HTR-8/SVneo (cell line): ENCODE measurements around the gene P2RY2.

Experiments used
- DNase-seq: peaks from one replicate; pipeline ENCODE4 v3.0.0; 2011; ENCODE audit warnings: low spot score, mixed read lengths; ENCODE audit not compliant: insufficient read length
- FAIRE-seq: peaks from 2 replicates; lab custom pipeline; 2011; peaks lifted over from hg19 to GRCh38; lab: Jason Lieb, UNC

P2RY2 gene

DNA sequence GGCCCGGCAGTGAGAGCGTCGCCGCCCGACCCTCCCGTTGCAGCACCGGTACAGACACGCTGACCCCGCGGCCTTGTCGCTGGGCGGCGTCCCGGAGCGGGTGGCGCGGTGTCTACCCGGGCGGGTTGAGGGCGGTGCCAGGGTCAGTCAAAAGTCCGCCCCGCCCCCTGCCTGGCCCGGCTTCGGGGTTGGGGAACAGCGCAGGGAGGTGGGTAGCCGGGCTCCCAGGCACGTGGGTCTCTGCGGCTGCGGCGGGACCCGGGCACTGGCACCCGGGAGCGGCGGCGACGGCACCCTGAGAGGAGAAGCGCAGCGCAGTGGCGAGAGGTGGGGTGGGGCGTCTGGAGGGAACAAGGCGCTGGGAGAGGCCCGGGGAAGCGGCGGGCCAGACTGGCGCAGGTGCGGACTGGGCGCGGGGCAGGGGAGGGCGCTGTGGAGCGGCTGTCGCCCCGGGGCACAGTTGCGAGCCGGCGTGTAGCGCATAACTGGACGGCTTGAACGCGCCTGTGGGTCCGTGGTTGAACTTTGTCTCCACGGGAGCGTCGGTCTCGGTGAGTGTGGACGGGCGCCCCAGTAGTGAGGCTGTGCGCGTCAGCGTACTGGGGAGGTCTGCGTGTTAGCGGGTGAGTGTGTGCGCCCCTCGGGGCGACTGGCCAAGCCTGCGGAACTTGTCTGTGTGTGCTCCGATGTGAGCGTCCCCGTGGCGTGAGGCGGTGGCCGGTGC, at the start of gene P2RY2:
TSS of gene P2RY2 (plus strand) at position 176 of the 724 bp plus-strand sequence. CDS start 15,879 bp downstream, outside the sequence.
- DNase-seq (no peak), FAIRE-seq (no peak)

DNA sequence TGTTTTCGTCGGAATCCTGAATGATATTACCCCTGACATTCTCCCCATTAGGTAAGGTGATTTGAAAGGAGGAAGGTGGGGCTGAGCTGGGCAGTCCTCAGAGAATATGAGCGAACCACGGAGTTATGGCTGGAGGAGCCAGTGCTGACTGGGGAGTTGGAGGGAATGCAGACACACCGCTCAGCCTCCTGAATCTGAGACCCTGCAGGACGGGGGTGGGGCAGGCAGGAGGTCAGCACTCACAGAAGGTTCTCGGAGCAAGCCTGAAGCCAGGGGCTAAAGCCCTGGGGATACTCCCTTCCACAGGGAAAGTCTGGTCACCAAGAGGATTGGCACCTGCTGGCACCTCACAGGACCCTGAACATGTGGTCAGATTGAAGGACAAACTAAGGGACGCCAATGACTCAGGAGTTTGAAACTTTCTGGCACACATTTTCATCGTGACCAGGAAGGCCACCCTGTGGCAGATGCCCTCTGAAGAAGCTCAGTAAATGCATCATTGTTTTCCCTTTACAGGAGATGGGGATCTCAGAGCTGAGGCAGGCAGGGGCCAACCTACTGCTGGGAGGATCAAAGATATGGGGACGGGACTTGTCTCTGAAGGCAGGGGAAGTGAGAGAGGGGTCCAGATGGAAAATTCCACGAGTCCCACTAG, 49.0 kb upstream of the P2RY2 start:
- DNase-seq (no peak), FAIRE-seq (no peak)

DNA sequence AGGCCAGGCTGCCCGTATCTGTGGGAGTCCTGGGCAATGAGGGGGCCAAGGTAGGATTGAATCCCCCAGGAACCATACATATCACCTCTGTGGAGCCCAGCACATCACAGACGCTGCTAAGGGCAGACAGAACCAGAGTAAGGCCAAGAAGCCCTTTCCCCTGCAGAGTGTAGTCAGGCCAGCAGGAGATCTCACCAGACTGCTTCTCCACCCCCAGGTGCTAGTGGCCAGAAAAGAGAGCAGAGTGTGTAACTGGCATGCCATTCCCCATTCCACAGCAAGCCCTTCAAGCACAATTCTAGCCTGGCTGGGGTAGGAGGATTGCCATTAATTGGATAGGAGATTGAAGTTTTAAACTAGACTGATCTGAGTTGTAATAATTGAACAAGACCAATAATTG, 47.9 kb upstream of the P2RY2 start:
- no peak for DNase-seq
- no peak for FAIRE-seq

DNA sequence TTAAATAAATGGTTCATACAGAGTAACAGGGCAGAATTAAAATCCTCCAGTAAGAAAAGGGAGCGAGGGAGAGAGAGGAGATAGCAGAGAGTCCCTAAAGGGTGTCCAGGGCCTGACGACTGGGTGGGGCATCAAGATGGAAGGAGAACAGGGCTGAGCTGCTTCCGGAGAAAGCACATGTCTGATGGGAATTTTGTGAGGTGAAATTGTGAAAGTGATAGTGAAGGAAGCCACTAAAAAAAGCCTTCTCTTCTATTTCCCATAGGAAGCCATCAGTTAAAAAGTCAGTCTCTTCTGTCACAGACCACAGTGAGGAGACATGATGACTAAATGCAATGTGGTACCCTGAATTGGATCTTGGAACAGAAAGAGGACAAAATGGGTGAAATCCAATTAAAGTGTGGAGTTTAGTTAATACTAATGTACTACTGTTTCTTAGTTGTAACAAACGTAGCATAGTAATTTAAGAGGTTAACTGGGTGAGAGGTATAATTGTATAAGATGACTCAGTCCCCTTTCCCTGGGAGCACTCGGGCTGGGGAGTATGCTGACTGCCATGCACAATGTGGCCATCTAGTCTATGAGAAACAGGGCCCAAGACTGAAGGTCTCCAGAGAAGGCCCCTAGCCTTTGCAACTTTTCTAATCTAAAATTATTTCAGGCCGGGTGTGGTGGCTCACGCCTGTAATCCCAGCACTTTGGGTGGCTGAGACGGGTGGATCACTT, 46.5 kb upstream of the P2RY2 start:
- FAIRE-seq (no peak), DNase-seq (no peak)

DNA sequence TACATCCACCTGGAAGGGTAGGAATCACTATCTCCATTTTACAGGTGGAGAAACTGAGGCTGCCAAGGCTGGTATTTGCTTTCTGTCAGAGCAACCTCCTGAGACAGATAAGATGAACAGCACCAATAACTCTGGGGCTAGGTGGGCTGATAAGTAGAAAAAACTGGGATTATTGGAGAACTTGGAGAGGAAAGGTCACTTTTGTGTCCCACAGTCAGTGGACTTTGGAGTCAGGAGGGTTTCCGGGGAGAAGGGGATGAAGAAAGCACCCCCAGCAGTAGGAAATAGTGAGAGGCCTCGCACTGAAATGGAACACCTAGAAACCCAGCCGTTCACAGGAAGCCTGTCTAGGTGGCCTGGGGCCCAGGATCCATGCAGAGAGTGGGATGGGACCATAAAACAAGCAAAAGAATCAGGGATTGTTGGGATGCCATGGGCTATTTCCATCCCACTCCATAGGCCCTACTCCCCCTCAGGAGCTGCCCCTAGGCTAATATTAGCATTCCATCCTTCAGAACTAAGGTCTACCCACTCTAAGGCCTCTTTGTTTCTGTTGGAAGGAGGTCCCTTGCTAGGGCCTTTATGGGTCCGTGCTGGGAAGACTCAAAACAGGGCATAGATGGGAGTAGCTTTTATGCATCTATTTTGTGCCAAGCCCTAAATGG, 45.0 kb upstream of the P2RY2 start:
- no peak for FAIRE-seq
- no peak for DNase-seq

DNA sequence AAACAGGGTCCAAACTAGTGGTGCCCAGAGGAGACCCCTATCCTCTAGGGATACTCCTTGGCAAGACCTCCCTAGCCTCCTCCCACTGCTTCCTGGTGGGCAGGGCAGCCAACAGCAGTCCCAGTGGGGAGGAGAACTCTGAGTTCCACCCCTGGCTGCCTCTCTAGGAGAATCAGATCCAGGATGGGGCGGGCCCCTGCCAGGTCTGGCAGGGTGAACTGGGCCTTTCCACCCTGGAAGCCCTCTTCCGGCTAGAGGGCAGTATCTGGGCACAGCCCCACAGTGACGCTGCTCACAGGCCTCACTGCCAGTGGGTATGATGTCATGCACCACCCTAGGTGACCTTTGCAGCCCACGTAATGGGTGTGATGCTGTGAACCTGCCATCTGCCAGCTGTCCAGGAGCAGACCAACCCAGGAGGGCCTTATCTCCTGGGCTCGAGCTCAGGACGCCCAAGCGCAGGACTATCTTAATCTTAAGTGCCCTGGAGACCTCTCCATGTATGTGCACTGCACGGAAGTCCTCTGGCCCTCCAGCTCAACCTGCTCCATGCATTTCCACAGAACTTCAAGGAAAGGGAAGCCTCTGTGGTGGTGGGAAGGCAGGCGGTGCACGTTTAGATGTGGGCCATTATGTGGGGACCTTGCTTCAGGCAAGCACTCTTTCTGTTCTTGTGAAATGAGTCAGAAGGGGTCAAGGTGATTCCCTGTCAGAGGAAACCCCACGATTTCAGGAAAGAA, 44.2 kb upstream of the P2RY2 start:
- DNase-seq, result no peak
- no peak for FAIRE-seq

DNA sequence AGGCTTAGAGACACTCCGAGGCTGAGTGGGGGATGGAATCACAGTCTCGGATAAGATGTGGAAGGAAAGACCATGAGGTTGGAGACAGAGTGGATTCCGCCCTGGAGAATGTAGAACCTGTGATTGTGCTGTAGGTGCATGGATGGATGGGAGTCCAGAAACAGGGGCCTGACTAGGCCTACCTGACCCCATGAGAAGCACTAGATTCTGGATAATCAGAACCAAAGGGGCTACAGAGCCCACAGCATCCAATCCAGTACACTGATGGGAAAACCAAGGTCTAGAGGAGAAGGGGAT, 43.6 kb upstream of the P2RY2 start:
- FAIRE-seq (no peak), DNase-seq (no peak)

DNA sequence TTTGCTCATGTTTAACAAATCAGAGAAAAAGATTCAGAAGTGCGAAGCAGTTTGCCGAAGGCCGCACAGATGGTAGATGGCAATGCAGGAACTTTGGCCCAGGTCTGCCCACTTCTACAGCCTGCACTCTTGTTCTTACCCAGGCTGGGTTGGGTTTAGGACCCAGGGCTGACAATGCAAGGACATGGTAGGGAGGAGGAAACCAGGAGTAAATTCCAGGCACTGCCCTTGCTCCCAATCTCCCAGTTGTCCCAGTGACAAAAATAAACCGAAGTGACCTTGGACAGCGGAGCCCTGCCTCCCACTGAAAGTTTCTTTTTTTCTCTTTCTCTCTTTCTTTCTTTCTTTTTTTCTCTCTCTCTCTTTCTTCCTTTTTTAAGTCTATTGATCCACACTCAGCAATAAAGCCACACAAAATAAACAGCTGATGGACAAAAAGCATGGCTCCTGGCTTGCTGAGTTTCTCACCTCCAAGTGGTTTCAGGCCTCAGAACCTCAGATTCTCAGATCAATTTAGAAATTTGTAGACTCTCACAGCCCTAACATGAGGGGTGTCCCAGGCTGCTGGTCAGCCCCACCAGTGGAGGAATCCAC, 42.4 kb upstream of the P2RY2 start:
- DNase-seq, result no peak
- no peak for FAIRE-seq

DNA sequence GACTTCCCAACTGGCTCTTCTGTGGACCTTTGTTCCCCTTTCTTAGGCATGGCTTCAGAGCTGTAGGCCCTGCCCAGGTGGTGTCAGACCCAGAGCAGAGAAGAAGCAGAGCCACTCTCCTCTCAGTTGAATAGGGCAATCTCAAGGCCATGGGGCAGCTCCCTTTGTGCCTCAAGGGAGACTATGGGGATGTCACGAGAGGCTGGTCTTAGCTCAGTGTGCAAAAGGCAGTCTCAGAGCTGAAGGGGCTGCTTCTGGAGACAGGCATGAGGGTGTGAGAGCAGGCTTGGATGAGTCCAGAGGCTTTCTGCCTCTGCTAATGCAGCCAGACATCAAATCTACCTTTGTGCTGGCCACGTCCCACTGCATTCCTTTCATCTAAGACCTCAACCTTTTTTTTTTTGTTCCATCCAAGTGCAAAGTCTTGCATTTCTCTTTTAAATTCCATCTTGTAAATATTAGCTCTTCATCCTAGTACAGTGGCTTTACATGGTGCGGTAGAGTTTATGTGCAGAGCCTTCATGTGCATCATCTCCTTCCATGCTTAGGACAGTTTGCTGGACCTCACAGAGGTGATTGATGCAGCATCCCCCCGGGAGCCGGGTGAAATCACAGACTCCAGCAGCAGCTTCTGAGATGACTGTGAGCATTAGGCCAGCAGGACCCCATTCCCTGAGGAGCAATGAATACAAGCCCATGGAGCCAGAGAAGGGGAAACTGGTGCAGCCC, 41.8 kb upstream of the P2RY2 start:
- no peak for FAIRE-seq
- DNase-seq, result no peak

DNA sequence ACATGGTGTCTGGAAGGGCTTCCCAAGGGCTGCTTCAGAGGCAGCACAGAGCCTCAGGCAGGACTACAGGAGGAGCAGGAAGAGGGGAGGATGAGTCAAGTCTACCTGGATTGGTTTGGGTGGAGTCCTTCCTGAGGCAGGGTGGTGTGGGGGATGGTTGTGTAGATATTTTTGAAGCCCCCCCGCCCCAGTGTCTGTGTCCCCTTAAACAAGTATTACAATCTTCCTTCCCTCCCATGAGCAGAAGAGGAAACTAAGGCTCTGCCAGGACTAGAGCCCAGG, 41.3 kb upstream of the P2RY2 start:
- DNase-seq (no peak), FAIRE-seq (no peak)

DNA sequence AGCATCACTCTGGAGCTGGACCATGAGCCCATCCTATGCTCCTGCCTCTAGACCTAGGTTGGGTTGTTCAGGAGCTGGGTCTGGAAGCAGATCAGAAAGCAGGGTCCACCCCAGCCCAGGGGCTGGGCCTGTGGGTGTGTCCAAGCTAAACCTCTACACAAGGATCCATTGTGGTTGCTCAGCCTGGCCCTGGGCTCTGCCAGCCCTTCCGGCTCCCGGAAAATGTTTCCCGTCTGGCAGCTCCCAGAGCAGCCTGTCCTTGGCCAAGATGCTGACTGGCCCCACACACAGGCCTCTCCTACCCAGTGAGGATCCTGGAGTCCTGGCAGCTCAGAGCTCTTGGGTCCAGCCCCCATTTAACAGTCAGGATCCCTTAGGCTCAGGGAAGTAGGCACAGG, 40.7 kb upstream of the P2RY2 start:
- no peak for FAIRE-seq
- DNase-seq, result no peak

DNA sequence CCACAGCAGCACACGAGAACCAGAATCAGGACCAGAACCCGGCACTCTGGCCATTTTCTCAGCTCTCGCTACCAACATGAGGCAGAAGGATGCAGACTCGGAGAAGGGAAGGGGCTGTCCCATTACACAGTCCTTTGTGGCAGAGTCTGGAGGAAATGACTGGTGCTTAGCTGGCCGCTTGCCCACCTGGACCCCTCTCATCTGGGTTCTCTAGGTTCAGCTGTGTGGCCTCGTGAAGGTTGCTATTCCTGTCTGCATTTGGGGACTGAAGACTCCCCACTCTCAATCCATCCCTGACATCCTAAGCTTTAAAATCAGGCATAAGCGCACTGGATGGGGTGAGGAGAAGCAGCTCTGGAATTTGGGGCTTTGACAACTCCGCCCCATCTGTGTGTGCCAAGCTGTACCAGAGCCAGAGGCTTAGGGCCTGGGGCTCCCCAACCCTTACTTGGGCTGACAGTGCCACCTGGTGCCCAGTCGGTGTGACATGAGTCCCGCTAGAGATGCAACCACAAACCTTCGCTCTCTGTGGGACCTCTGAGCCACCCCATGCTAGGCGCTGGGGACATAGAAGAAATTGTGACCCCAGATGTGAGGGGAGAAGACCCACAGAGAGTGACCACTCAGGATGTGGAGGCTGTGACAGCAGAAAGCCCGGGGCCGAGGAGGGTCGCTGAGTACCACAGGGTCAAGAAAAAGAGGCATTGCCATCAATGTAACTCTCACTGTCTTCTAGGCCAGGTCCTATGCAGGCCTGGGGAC, 40.1 kb upstream of the P2RY2 start:
- FAIRE-seq (peak; percentile 28), DNase-seq (peak; percentile 95)

DNA sequence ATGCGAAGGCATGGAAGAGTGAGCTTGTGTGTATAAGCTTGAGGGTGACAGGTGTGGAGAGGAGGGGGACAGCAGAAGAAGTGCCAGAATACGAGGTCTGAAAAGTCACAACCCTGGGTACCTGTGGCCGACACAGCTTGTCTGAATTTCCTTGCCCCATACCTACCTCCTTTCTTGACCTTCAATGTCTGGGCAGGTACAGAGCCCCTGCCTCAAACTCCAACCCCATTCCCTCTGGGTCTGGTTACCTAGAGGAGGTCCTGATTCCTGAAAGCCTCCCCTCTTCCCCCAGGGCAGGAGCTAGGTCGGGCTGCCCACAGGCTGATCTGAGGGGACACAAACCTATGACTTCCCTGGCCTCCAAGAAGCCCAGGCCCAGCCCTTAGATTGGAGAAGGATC, 39.4 kb upstream of the P2RY2 start:
- no peak for DNase-seq
- FAIRE-seq, result no peak

DNA sequence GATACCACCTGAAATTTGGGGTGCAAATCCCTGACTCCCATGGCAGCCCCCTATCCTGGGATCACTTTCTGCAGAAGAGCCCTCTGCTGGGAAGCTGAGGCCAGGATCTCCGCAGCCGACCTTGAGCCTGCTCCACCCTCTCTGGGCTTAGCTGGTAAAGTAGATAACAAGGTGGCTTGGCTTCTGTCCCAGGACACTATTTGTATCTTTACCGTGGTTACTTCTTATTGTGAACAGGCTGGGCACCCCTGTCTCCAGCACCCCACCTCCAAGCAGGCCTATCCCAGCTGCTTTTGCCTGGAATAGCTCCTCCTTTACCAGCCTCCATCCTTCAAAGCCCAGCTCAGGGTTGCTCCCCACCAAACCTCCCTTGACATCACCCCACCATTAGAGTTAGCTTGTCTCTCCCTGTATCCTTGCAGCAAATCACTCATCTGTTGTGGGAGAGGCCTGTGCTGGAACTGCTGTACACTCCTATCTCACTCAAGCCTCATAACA, 35.2 kb upstream of the P2RY2 start:
- FAIRE-seq, result no peak
- no peak for DNase-seq

DNA sequence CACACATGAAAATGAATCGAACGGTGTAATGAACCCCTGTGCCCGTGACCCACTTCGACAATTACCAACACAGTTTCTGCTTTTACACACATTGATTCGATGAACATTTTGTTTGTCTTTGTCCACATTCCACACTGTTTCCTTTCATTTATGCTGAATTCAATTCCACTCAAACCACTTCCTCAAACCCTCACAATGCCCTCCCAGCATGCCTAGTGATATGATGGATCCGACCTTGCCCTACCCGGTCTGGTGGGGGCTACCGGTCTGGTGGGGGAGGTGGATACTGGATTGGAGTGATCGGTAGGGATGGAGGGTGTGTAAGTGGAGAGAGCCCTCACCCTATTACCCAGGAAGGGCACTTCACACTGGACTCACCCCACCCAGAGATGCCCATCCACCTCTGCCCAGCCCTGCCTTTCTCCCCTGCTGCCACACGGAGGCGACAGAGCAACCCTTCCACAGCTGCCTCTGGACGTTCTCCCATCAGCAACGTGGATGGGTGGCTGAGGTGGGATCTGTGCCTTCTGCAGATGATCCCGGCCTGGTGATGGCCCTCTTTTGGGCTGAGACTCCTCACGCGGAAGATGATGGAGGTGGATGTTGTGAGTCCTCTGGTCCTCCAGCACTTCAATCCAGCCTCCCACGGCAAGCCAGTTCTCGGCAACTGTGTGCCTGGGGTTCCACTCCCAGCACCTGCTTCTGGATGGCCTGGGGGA, 33.0 kb upstream of the P2RY2 start:
- FAIRE-seq, result peak; percentile 87
- DNase-seq, result peak; percentile 89

DNA sequence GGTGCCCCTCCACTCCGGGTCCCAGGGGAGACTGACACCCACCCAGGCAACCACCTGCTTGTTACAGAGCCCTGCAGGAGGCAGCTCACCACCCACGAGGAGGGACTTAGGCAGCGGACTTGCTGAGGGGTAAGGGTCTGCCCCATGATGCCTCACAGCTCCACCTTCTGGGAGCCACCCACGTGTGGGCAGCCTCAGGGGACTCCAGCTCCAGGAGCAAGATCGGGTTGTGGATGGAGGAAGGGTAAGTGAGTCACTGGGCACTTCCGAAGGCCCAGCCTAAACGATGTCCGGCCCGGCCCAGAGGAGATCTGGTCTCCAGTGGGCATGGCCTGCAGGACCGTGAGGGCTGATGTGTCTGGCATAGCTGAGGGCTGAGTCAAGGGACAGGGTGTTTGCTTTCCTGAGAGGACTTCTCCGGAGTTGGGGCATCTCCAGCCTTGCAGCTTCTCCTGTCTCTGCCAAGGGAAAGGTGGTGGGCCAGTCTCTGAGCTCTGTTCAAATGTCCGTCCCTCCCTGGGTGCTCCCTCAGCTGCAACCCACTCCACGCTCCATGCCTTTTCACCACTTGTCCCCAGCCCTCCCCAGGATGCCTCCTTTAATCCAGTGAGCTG, 32.3 kb upstream of the P2RY2 start:
- FAIRE-seq (peak; percentile 79), DNase-seq (peak; percentile 77)

DNA sequence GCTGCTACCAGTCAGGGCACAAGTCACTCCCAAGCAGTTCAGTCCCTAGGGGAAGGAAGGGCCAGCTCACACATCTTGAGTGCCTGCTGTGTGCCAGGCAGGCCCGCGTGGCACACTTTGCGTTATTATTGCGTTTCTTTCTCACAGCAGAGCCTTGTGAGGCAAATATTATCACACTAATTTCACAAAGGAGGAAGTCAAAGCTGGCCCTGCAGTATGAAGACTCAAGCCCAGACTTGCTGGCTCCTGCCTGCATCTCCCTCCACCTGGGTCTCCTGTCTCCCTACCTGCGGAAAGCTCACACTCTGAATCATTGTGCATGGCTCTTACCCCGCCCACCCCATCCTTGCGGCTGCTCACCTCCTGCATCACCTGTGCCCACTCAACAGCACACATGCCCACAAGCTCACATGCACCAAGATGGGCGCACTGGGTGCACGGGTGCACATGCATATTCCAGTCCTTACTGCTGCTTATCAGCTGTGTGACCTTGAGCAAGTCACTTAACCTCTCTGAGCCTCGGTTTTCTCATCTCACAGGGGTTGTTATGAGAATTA, 31.7 kb upstream of the P2RY2 start:
- peak; percentile 49 for FAIRE-seq
- no peak for DNase-seq
